Caki2 (cell line): ENCODE results near the gene HRNR. TPM values are rescaled to one million over a fixed set of nuclear protein-coding genes. Genes with fewer than 3 reads are reported as not detected.
"Not testable (repeated sequence)": the region's sequence is repeated elsewhere in the genome, so short reads cannot be mapped to it uniquely, and the experiment has no call there.

Source experiments
- DNase-seq: peaks from one replicate; pipeline ENCODE4 v3.0.0-alpha.2; 2015; ENCODE audit warnings: low read depth
- in situ Hi-C: cut with HindIII; loops from 2 replicates; pipeline ENCODE4 v1.10.0; 2016; ENCODE audit warnings: low sequenced_read_pairs, low pct_unique_long_range_greater_than_20kb, mixed read lengths
- total RNA-seq: library from RNA; depleted of rRNA; stranded (reverse); fragments of >200 nt; shearing (Covaris generic); gene quantifications from 2 replicates; pipeline ENCODE4 v1.2.3, GENCODE V29; 2014; ENCODE audit warnings: low replicate concordance; rRNA removed

HRNR gene
- not detected in 2 replicates for total RNA-seq

GRCh38 chr1:152224093-152224492, at the start of gene HRNR:
Gene HRNR, minus strand, starts transcription at chr1:152224193. Its CDS starts 940 bp downstream, at chr1:152223253.
- in situ Hi-C loops = no loop called here
- no peak for DNase-seq

GRCh38 chr1:152256394-152256793, 32.4 kb upstream of the HRNR start:
- in situ Hi-C loops, DNase-seq: not testable (repeated sequence)

- no peak for DNase-seq
- in situ Hi-C loops = no loop called here
Measured at GRCh38 chr1:152252157-152252556, 28.2 kb upstream of the HRNR start.

GRCh38 chr1:152251391-152251790, 27.4 kb upstream of the HRNR start:
- in situ Hi-C loops = no loop called here

GRCh38 chr1:152247316-152247715, 23.3 kb upstream of the HRNR start:
- no peak for DNase-seq
- in situ Hi-C loops = no loop called here

More at GRCh38 chr1:152251391-152251790, 27.4 kb upstream of the HRNR start:
- DNase-seq = no peak

- DNase-seq = no peak
- in situ Hi-C loops = no loop called here
Measured at GRCh38 chr1:152244576-152245273, 20.7 kb upstream of the HRNR start.

- in situ Hi-C loops = no loop called here
- no peak for DNase-seq
Measured at GRCh38 chr1:152237093-152237492, 13.1 kb upstream of the HRNR start.

GRCh38 chr1:152228831-152229230, 4.8 kb upstream of the HRNR start:
- no peak for DNase-seq
- in situ Hi-C loops = no loop called here

GRCh38 chr1:152227310-152227928, 3.4 kb upstream of the HRNR start:
- DNase-seq = peak; percentile 6
- in situ Hi-C loops = no loop called here

- no peak for DNase-seq
- in situ Hi-C loops = no loop called here
Measured at GRCh38 chr1:152225678-152226077, 1.7 kb upstream of the HRNR start.

- no peak for DNase-seq
- in situ Hi-C loops = no loop called here
Measured at GRCh38 chr1:152220166-152221163, 3.5 kb downstream of the HRNR start.

- in situ Hi-C loops, DNase-seq: not testable (repeated sequence)
Measured at GRCh38 chr1:152219438-152219837, 4.6 kb downstream of the HRNR start.

- in situ Hi-C loops = no loop called here
- DNase-seq = no peak
Measured at GRCh38 chr1:152218762-152219436, 5.1 kb downstream of the HRNR start.

- DNase-seq, in situ Hi-C loops: not testable (repeated sequence)
Measured at GRCh38 chr1:152215604-152216003, 8.4 kb downstream of the HRNR start.

- DNase-seq, in situ Hi-C loops: not testable (repeated sequence)
Measured at GRCh38 chr1:152214911-152215310, 9.1 kb downstream of the HRNR start.

GRCh38 chr1:152198982-152199381, 25.0 kb downstream of the HRNR start:
- in situ Hi-C loops = no loop called here
- no peak for DNase-seq

- in situ Hi-C loops = no loop called here
- no peak for DNase-seq
Measured at GRCh38 chr1:152197361-152197941, 26.5 kb downstream of the HRNR start.

- no peak for DNase-seq
- in situ Hi-C loops = no loop called here
Measured at GRCh38 chr1:152191711-152192110, 32.3 kb downstream of the HRNR start.
